Glomerular endothelial cell (primary cell): ENCODE results near the gene HYCC1. TPM values are rescaled to one million over a fixed set of nuclear protein-coding genes. Genes with fewer than 3 reads are reported as not detected.
"Not testable (repeated sequence)": the region's sequence is repeated elsewhere in the genome, so short reads cannot be mapped to it uniquely, and the experiment has no call there.

Source experiments
- DNase-seq: peaks from one replicate; pipeline ENCODE4 v3.0.0-alpha.2; 2011; ENCODE audit warnings: low read depth, low spot score; ENCODE audit errors: extremely low read depth
- total RNA-seq: library from RNA; depleted of rRNA; stranded (reverse); fragments of >200 nt; gene quantifications from 2 replicates; pipeline ENCODE4 v1.2.3, GENCODE V29; 2015

Gene HYCC1
- 64.2 and 68.2 TPM in 2 replicates for total RNA-seq

DNA sequence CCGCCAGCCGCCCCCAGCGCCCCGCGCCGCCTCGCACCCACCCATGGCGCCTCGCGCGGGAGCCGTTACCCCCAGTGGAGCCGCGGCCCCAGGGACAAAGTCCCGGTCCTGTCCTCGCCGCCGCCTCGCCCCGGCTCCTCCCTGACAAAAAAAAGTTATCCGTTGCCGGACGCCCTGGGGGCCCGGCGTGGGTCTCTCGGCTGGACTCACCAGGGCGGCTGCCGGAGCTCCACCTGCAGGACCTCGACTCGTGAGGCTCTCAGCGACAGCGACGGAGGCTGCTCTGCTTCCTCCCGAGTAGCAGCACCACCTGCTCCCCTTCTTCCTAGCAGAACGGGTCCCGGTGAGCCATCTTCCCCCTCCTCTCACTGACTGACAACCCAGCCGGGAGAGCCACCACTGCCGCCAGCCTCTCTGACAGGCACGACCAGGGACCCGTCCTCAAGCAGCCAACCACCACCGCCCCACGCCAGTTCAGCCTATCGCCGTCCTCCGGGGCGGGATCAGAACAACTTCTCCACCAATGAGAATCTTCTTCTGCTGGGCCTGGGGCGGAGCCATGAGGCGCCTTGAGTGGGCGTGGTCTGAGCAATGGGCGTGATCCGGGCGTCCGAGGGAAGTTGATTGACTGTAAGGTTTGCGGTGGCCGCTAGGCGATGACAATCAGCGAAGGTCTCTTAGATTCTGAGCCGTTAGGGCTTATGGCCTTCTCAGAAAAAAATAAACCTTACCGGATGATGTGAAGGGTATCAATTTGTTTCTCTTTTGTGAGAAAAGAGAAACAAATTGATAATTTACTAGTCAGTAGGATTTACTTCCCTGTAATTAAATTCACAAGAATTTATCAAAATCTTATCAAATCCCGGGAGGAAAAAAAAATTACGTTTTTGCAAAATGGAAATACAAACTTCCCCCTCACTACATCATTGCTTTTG is at the start of gene HYCC1:
Gene HYCC1 (minus strand): TSS at position 416 of the 935 bp plus-strand sequence. CDS start 23,019 bp downstream, outside the sequence.
- peak; percentile 94 for DNase-seq

GRCh38 chr7:23062452-23062851 is 48.5 kb upstream of the HYCC1 start:
- DNase-seq: no peak

- no peak for DNase-seq
These were observed 47.4 kb upstream of the HYCC1 start for GRCh38 chr7:23061327-23061726.

- DNase-seq: no peak
These were observed 44.6 kb upstream of the HYCC1 start for GRCh38 chr7:23058408-23059096.

DNA sequence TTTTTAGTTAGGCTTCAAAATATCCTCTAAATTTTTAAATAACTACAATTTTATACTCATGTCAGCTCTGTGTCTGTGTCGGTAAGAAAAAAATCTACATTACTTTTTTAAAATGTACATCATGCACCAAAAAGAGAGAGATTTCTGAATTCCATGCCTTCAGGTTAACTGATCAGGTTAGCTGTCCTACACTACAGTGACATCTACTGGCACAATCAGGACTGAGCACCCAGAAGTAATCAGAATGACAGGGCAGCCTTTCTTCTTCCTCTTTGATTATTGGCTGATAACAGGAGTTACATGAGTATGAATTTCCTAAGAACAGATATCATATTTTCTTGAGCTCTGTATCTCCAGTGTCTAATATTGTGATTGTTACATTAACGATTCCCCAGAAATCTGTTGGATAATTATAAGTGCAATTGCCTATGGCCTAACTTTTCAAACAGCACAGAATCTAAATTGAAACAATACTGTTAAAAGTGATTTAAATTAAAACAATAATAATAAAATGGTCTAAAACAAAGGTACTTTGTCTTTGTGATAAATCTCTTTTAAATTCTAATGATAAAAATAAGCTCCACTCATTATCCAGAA is 41.8 kb upstream of the HYCC1 start:
- peak; percentile 51 for DNase-seq

GRCh38 chr7:23051124-23051485 is 37.2 kb upstream of the HYCC1 start:
- DNase-seq: not testable (repeated sequence)

- DNase-seq: not testable (repeated sequence)
These were observed 32.4 kb upstream of the HYCC1 start for GRCh38 chr7:23046336-23046735.

GRCh38 chr7:23045086-23045485 is 31.2 kb upstream of the HYCC1 start:
- not testable (repeated sequence) for DNase-seq

DNA sequence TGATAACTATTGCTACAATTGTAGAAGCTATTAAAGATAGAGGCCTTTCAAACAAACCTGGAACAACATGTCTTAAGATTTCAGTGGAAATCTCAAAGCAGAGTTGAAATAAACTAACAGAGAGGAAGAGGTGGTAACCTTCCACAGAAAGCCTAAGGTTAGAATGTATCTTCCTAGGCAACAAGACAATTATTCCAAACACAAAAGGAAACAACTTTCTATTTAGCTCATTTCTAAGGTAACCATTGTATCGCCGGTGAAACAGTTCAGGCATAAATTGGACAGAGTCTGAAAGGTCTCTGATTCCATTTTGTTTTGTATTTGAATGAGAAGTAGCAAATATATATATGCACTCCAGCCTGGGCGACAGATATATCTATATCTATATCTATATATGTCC is 30.7 kb upstream of the HYCC1 start:
- DNase-seq: no peak

DNA sequence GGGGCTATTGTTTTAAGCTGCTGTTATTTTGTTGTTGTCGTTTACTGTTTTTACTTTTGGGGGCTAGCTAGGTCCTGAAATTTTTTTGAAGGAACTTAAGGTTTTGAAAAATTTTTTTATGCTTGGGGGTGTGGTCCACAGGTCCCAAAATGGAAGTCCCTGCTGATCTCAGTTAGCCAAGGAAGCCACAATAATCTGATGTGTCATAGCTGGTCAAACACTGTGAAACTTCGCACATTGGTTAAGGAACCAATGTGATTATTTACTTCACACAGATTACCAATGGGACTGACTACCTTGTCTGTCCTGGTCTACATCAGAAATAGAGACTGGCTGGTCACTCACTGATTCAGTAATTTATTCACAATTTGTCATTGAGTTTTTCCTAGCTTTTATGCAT is 29.5 kb upstream of the HYCC1 start:
- no peak for DNase-seq

GRCh38 chr7:23039674-23040073 is 25.7 kb upstream of the HYCC1 start:
- not testable (repeated sequence) for DNase-seq

DNA sequence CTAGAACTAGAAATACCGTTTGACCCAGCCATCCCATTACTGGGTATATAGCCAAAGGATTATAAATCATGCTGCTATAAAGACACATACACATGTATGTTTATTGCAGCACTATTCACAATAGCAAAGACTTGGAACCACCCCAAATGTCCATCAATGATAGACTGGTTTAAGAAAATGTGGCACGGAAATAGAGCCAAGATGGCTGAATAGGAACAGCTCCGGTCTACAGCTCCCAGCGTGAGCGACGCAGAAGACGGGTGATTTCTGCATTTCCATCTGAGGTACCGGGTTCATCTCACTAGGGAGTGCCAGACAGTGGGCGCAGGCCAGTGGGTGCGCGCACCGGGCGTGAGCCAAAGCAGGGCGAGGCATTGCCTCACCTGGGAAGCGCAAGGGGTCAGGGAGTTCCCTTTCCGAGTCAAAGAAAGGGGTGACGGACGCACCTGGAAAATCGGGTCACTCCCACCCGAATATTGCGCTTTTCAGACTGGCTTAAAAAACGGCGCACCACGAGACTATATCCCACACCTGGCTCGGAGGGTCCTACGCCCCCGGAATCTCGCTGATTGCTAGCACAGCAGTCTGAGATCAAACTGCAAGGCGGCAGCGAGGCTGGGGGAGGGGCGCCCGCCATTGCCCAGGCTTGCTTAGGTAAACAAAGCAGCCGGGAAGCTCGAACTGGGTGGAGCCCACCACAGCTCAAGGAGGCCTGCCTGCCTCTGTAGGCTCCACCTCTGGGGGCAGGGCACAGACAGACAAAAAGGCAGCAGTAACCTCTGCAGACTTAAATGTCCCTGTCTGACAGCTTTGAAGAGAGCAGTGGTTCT is 21.8 kb upstream of the HYCC1 start:
- DNase-seq: not testable (repeated sequence)

DNA sequence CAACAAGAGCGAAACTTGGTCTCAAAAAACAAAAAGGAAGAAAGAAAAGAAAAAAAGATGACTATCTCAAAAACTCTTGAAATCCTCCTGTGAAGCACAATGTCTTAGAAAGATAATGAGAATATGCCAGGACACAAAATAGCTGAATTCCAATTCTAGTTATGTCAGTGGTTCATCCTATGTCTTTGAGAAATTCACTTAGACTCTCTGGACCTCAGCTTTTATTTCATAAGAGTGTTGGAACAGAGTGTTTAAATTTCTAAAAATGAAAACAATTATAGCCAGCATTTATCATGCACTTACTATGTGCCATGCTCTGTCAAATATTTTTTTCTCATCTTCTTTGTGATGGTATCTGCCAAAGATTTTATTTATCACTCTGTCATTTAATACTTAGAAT is 13.3 kb upstream of the HYCC1 start:
- DNase-seq: no peak

GRCh38 chr7:23026164-23026563 is 12.2 kb upstream of the HYCC1 start:
- no peak for DNase-seq

GRCh38 chr7:23024454-23024853 is 10.5 kb upstream of the HYCC1 start:
- no peak for DNase-seq

DNA sequence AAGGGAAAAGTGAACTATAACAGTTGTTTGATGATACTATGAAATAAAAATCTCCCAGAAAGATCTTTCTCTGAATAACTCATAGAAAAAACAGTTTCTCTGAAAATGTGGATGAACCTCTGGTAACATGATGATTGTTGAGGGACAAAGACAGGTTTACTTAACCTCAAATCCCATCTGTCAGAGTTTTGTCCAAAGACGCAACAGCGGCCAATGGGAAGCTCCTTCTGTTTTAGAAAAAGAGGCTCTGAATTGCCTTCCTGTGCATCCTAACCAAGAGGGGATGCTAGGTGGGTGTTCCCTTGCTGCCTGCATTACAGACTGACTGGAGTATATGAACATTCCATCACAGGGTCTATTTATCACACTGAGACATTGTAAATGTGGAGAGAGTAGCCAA is 8.9 kb upstream of the HYCC1 start:
- DNase-seq: no peak

- no peak for DNase-seq
These were observed 8.4 kb upstream of the HYCC1 start for GRCh38 chr7:23022258-23022769.

DNA sequence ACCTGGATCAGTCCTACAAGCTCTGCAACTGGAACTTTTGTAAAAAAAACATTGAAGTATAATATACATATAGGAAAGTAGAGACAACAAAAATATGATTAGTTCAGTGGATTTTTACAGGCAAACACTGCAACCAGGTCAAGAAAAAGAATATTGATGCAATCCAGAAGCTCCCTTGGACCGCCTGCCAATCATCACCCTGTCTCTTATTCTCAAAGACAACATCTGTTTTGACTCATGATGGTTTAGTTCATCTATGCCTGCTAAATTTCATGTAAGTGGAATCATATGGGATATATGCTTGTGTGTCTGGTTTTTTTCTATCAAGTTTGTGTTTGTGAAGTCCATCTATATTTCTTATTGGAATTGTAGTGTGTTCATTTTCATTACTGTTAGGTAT is 7.7 kb upstream of the HYCC1 start:
- no peak for DNase-seq

GRCh38 chr7:23020742-23021401 is 6.9 kb upstream of the HYCC1 start:
- no peak for DNase-seq

DNA sequence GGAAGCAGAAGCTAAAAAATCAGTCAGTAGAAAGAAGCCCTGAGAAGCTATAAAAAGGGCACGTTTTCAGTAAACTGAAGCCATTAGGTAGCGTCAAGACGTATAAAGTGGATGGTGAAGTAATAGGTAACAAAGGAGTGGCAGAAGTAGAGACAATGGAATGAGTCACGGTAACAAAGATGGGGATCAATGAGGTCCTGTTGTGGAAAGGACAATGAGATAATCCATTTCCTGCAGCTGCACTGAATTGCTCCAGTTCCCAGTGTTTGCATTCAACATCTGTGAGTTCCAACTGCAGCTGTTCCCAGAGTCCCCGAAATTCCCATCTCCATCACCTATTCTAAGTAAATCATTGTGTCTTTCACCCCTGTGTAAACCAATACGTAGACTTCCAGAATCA is 4.8 kb upstream of the HYCC1 start:
- peak; percentile 29 for DNase-seq
